Activated CD4-positive, CD25-positive, alpha-beta regulatory T cell treated with anti-CD3 and anti-CD28 coated beads, Interleukin-2, amount 50 U/mL, for 24 hours (primary cell): ENCODE results near the gene ACAP2.

ENCODE experiments used
- ATAC-seq, 2 donors: fragments of 150-1000 bp; cut with Tn5 transposase; one replicate each; pipeline ENCODE4 v1.10.0; 2021; ENCODE audit warnings: mild to moderate bottlenecking in 1 of 2, moderate library complexity in 1 of 2

The ACAP2 gene

GRCh38 chr3:195285372-195285771 is 157.4 kb downstream of the ACAP2 start:
- no peak for ATAC-seq

- peak; percentile 89 to 93 for ATAC-seq
Measured at GRCh38 chr3:195284842-195285241, 158.0 kb downstream of the ACAP2 start.

GRCh38 chr3:195282961-195283360 is 159.9 kb downstream of the ACAP2 start:
- ATAC-seq, result no peak

- ATAC-seq, result no peak
Measured at GRCh38 chr3:195274259-195274966, 168.4 kb downstream of the ACAP2 start.

- peak; percentile 79 to 83 for ATAC-seq
Measured at GRCh38 chr3:195271410-195272243, 171.2 kb downstream of the ACAP2 start.

GRCh38 chr3:195270817-195271409 is 171.9 kb downstream of the ACAP2 start, which contains the start of gene XXYLT1:
XXYLT1 (minus strand) TSS chr3:195271159; CDS start chr3:195271058, 101 bp downstream.
- ATAC-seq, result peak; percentile 89 to 91

- ATAC-seq, result no peak
Measured at GRCh38 chr3:195270079-195270816, 172.6 kb downstream of the ACAP2 start.

GRCh38 chr3:195269375-195270078 is 173.3 kb downstream of the ACAP2 start:
- ATAC-seq, result no peak

- no peak for ATAC-seq
Measured at GRCh38 chr3:195268576-195269309, 174.1 kb downstream of the ACAP2 start.

GRCh38 chr3:195267096-195267495 is 175.7 kb downstream of the ACAP2 start:
- ATAC-seq, result no peak

GRCh38 chr3:195266428-195266827 is 176.4 kb downstream of the ACAP2 start:
- ATAC-seq, result no peak

GRCh38 chr3:195265363-195265976 is 177.3 kb downstream of the ACAP2 start:
- no peak for ATAC-seq

- ATAC-seq, result no peak
Measured at GRCh38 chr3:195263925-195264600, 178.8 kb downstream of the ACAP2 start.

GRCh38 chr3:195263193-195263924 is 179.5 kb downstream of the ACAP2 start:
- no peak for ATAC-seq

- ATAC-seq, result no peak
Measured at GRCh38 chr3:195261925-195262324, 180.9 kb downstream of the ACAP2 start.

GRCh38 chr3:195260280-195260905 is 182.4 kb downstream of the ACAP2 start:
- ATAC-seq, result peak; percentile 7 to 10

- peak; percentile 75 to 82 for ATAC-seq
Measured at GRCh38 chr3:195259475-195260279, 183.1 kb downstream of the ACAP2 start.

GRCh38 chr3:195259154-195259474 is 183.7 kb downstream of the ACAP2 start:
- no peak for ATAC-seq
